K562 (cell line): ENCODE data around the gene WDR27. TPM values are rescaled to one million over a fixed set of nuclear protein-coding genes. Genes with fewer than 3 reads are reported as not detected.

Experiments
- CLOCK ChIP-seq: fragments of 250-450 bp; sonication (Bioruptor Pico); IDR thresholded peaks from 2 replicates; pipeline ENCODE4 v1.4.0; 2020; ENCODE audit warnings: mild to moderate bottlenecking, moderate library complexity, borderline replicate concordance
- NCOA2 ChIP-seq, 2 experiments: fragments of 450-650 bp; IDR thresholded peaks; 2 replicates each; pipeline ENCODE4 v1.6.1; 2018; ENCODE audit warnings: mild to moderate bottlenecking in 2 of 2, moderate library complexity in 1 of 2; ENCODE audit not compliant: partially characterized antibody in 2 of 2
- PTRF ChIP-seq: fragments of 450-650 bp; IDR thresholded peaks from 2 replicates; pipeline ENCODE4 v1.6.1; 2016; ENCODE audit warnings: mild to moderate bottlenecking, missing genetic modification characterization, missing compliant biosample characterization
- SMC3 ChIP-seq: conservative IDR thresholded peaks from 2 replicates; pipeline ENCODE4 v1.6.1; 2011; ENCODE audit warnings: low read depth, low read length, improper control_type of control experiment; ENCODE audit not compliant: insufficient read depth
- SREBF2 ChIP-seq: sonication (generic); formaldehyde crosslinking; IDR thresholded peaks from 2 replicates; pipeline ENCODE4 v1.4.0; 2020; ENCODE audit warnings: mild to moderate bottlenecking, missing genetic modification reagents
- TCFL5 ChIP-seq: fragments of 250-450 bp; sonication (Bioruptor Pico); conservative IDR thresholded peaks from 2 replicates; pipeline ENCODE4 v1.6.1; 2021; ENCODE audit warnings: mild to moderate bottlenecking, moderate library complexity, matching md5 sums
- TSHZ1 ChIP-seq: fragments of 250-450 bp; sonication (Bioruptor Pico); IDR thresholded peaks from 2 replicates; pipeline ENCODE4 v1.4.0; 2020; ENCODE audit warnings: mild to moderate bottlenecking, moderate library complexity
- ZBTB34 ChIP-seq: fragments of 250-450 bp; sonication (Bioruptor Pico); IDR thresholded peaks from 2 replicates; pipeline ENCODE4 v1.8.0; 2021; ENCODE audit warnings: mild to moderate bottlenecking, moderate library complexity
- ZNF165 ChIP-seq: fragments of 250-450 bp; sonication (Bioruptor Pico); IDR thresholded peaks from 2 replicates; pipeline ENCODE4 v1.4.0; 2020; ENCODE audit warnings: borderline replicate concordance
- ZNF280B ChIP-seq: fragments of 250-450 bp; sonication (Bioruptor Pico); IDR thresholded peaks from 2 replicates; pipeline ENCODE4 v1.5.1; 2021; ENCODE audit warnings: mild to moderate bottlenecking
- ZNF445 ChIP-seq: fragments of 250-450 bp; sonication (Bioruptor Pico); IDR thresholded peaks from 2 replicates; pipeline ENCODE4 v1.4.0; 2020; ENCODE audit warnings: low read depth, mild to moderate bottlenecking, moderate library complexity
- polyA plus RNA-seq, 8 experiments: library from polyadenylated mRNA; depleted of rRNA in 4 of 8; stranded (reverse) in 5 of 8; unstranded in 3 of 8; fragments of >200 nt; fragmentation: Nextera tagmentation in 2 of 8; fragmentation: Illumina TruSeq in 1 of 8; extraction: Ambion mirVana in 2 of 8; extraction: Trizol in 1 of 8; gene quantifications; 2 replicates each; pipeline versions ENCODE4 v1.2.1 to v1.2.3, GENCODE V29; 2011 to 2014; ENCODE audit warnings: inconsistent platforms in 1 of 8, missing spikeins in 1 of 8
- total RNA-seq, 7 experiments: library from RNA; depleted of rRNA in 6 of 7; stranded (reverse); fragments of >200 nt in 6 of 7; fragmentation: Illumina TruSeq in 2 of 7; extraction: Trizol in 2 of 7; gene quantifications; 2 replicates each; pipeline versions ENCODE4 v1.2.1 to v1.2.3, GENCODE V29; 2011 to 2021; ENCODE audit warnings: low replicate concordance in 1 of 7

Gene WDR27
- total and polyA plus RNA-seq, 9 of the 15 experiments (the other 6 are each of a cell fraction or from before 2014, with no cell fraction given) = 4.3 to 77.2 (median 22.7) TPM

- TF ChIP-seq NCOA2 (IDR thresholded peaks at IDR 0.05; ENCODE audit: partially characterized antibody in 2 of 2) (no peak), SREBF2 (CRISPR knock-in tag) (no peak), TSHZ1 (CRISPR knock-in tag) (no peak), TCFL5 (CRISPR knock-in tag) (no peak), ZBTB34 (CRISPR knock-in tag) (no peak), ZNF445 (CRISPR knock-in tag) (no peak), ZNF165 (no peak), ZNF280B (CRISPR knock-in tag) (no peak), SMC3 (0 out of 2 replicates have a peak, but pooled peaks have one; percentile 9), PTRF (tag) (no peak), CLOCK (no peak)
Observed at GRCh38 chr6:169701954-169702839, at the start of gene WDR27, which contains the start of gene C6orf120 (continued).
